SW 1271 (cell line): ENCODE measurements around the gene KHDC4.
"Not testable (repeated sequence)": the region's sequence is repeated elsewhere in the genome, so short reads cannot be mapped to it uniquely, and the experiment has no call there.

Experiments used
- DNase-seq, 2 experiments: peaks; one replicate each; lab custom pipeline; 2025; lab: John Stamatoyannopoulos, UW

Gene KHDC4

GRCh38 chr1:155900161-155900560 is 34.1 kb downstream of the KHDC4 start:
- no peak for DNase-seq

- no peak for DNase-seq
Measured at GRCh38 chr1:155899683-155900082, 34.5 kb downstream of the KHDC4 start.

GRCh38 chr1:155898888-155899287 is 35.3 kb downstream of the KHDC4 start:
- no peak for DNase-seq

GRCh38 chr1:155897746-155898145 is 36.5 kb downstream of the KHDC4 start:
- DNase-seq = no peak

GRCh38 chr1:155896476-155896875 is 37.7 kb downstream of the KHDC4 start:
- not testable (repeated sequence) for DNase-seq

GRCh38 chr1:155895617-155896016 is 38.6 kb downstream of the KHDC4 start:
- DNase-seq = not testable (repeated sequence)

- DNase-seq = peak; percentile 51 to 56
Measured at GRCh38 chr1:155893389-155894142, 40.6 kb downstream of the KHDC4 start.

GRCh38 chr1:155892796-155893195 is 41.4 kb downstream of the KHDC4 start:
- peak in 1 of 2 experiments; percentile 59 for DNase-seq

- DNase-seq = no peak
Measured at GRCh38 chr1:155890251-155890650, 44.0 kb downstream of the KHDC4 start.

GRCh38 chr1:155889566-155889965 is 44.6 kb downstream of the KHDC4 start:
- DNase-seq = no peak

GRCh38 chr1:155888481-155888880 is 45.7 kb downstream of the KHDC4 start:
- no peak for DNase-seq

GRCh38 chr1:155884982-155885381 is 49.2 kb downstream of the KHDC4 start:
- DNase-seq = no peak

GRCh38 chr1:155884031-155884960 is 49.9 kb downstream of the KHDC4 start:
- DNase-seq = no peak

- DNase-seq = no peak
Measured at GRCh38 chr1:155882766-155883165, 51.4 kb downstream of the KHDC4 start.

GRCh38 chr1:155882235-155882634 is 52.0 kb downstream of the KHDC4 start:
- no peak for DNase-seq

- no peak for DNase-seq
Measured at GRCh38 chr1:155880950-155881349, 53.3 kb downstream of the KHDC4 start.

GRCh38 chr1:155880251-155880650 is 54.0 kb downstream of the KHDC4 start:
- DNase-seq = no peak

GRCh38 chr1:155877945-155878344 is 56.3 kb downstream of the KHDC4 start:
- no peak for DNase-seq

GRCh38 chr1:155873860-155874259 is 60.4 kb downstream of the KHDC4 start:
- DNase-seq = no peak

GRCh38 chr1:155872527-155872926 is 61.7 kb downstream of the KHDC4 start:
- DNase-seq = no peak

- DNase-seq = no peak
Measured at GRCh38 chr1:155871390-155871789, 62.8 kb downstream of the KHDC4 start.

GRCh38 chr1:155867766-155868165 is 66.4 kb downstream of the KHDC4 start:
- DNase-seq = no peak

GRCh38 chr1:155864393-155864792 is 69.8 kb downstream of the KHDC4 start:
- no peak for DNase-seq
